ENCODE results near the gene AK3. TPM values are rescaled to one million over a fixed set of nuclear protein-coding genes. Genes with fewer than 3 reads are reported as not detected.

Gene AK3
- total RNA-seq, 1 experiment from 2014 or later, result 41.5 TPM

- Histone ChIP-seq H3T11ph (ENCODE audit: low read length) (no peak overlapping the region), H4K20me1 (ENCODE audit: control insufficient read depth, insufficient read depth, insufficient read length) (no peaks in the 10 kb centered on the region), H3K4ac (ENCODE audit: low read depth, low read length) (no peak overlapping the region), H3K79me1 (ENCODE audit: insufficient read depth, low read depth, low read length, poor library complexity, severe bottlenecking) (no peaks in the 10 kb centered on the region), H3K4me1 (ENCODE audit: insufficient read depth, low read length) (no peaks in the 10 kb centered on the region), H3K27ac (ENCODE audit: insufficient read length, low read depth, low read length) (no peak overlapping the region), H3K9me3 (ENCODE audit: control insufficient read depth, low read depth, low read length) (no peaks in the 10 kb centered on the region), H3K79me2 (ENCODE audit: insufficient read depth, low read length) (no peaks in the 10 kb centered on the region), H2BK120ac (ENCODE audit: low read depth, low read length, poor library complexity, severe bottlenecking) (no peak overlapping the region), H3K18ac (ENCODE audit: insufficient read length, low read depth, low read length) (no peak overlapping the region), H2AFZ (ENCODE audit: low read length) (no peak overlapping the region), H3K9ac (ENCODE audit: extremely low read depth, insufficient read length, low read length) (no peak overlapping the region), H4K5ac (ENCODE audit: insufficient read length, low read depth, low read length) (no peak overlapping the region), H2BK15ac (ENCODE audit: low read depth, low read length) (no peak overlapping the region), H3K56ac (ENCODE audit: insufficient read length, low read depth, low read length) (no peak overlapping the region), H2BK12ac (ENCODE audit: insufficient read length, low read depth, low read length) (no peak overlapping the region), H3K27me3 (ENCODE audit: insufficient read depth, low read length) (no peaks in the 10 kb centered on the region), H4K8ac (replicated peaks; ENCODE audit: insufficient read length, low read depth, low read length) (no peak overlapping the region), H3K23ac (ENCODE audit: insufficient read length, low read depth, low read length) (no peak overlapping the region), H4K91ac (ENCODE audit: insufficient read length, low read depth, low read length) (no peak overlapping the region), H2BK20ac (ENCODE audit: low read depth, low read length, poor library complexity, severe bottlenecking) (no peak overlapping the region), H3K14ac (ENCODE audit: insufficient read depth, low read length) (no peak overlapping the region; the same call in 1 of the 2 replicates), H3K23me2 (ENCODE audit: insufficient read length, low read depth, low read length, poor library complexity, severe bottlenecking) (no peaks in the 10 kb centered on the region), H2AK5ac (ENCODE audit: insufficient read length, low read length) (no peak overlapping the region), H2BK5ac (ENCODE audit: insufficient read length, low read length) (no peak overlapping the region), H3K4me2 (ENCODE audit: insufficient read depth, insufficient read length, low read length) (no peak overlapping the region)
- no peak for DNase-seq
- H3K9me3 Mint-ChIP-seq, result no peaks in the 10 kb centered on the region
- no peaks in the 10 kb centered on the region for H3K36me3 Mint-ChIP-seq (ENCODE audit: insufficient read depth in 1 of 3, low read depth in 3 of 3)
- H3K4me1 Mint-ChIP-seq, result no peaks in the 10 kb centered on the region
- H3K27ac Mint-ChIP-seq, result peak overlapping the region in 1 of 3 experiments; percentile 34; a peak in 1 of 7 replicates
- TF ChIP-seq CTCF (conservative IDR thresholded peaks at IDR 0.05), result no peak
- no CpG with 5 or more reads among the region's 7 CpGs for WGBS (ENCODE audit: extremely low coverage, insufficient read length, low lambda C conversion rate)
- no peaks in the 10 kb centered on the region for H3K27me3 Mint-ChIP-seq (ENCODE audit: low read depth)
- H3K4me3 Mint-ChIP-seq, result no peak overlapping the region
These were observed 28.5 kb upstream of the AK3 start for GRCh38 chr9:4769321-4770080.
